ENCODE results near the gene DOCK8. TPM values are rescaled to one million over a fixed set of nuclear protein-coding genes. Genes with fewer than 3 reads are reported as not detected.

DOCK8 gene
- total RNA-seq, 1 experiment from 2014 or later = 0.37 TPM

- no TSS peak for BruUV-seq (replicated peaks)
Measured at GRCh38 chr9:389159-389558, 174.5 kb downstream of the DOCK8 start.

More at GRCh38 chr9:389159-389558, 174.5 kb downstream of the DOCK8 start:
- DNase-seq (ENCODE audit: low read depth, low spot score) (no peak), ATAC-seq (no peak)
- H4K20me1 ChIP-seq (ENCODE audit: insufficient read depth) = no peaks in the 10 kb centered on the region
- POLR2A ChIA-PET = no interaction called here
- no peaks in the 10 kb centered on the region for H3K9me2 ChIP-seq (ENCODE audit: insufficient read depth)
- TF ChIP-seq ATF3 (IDR thresholded peaks at IDR 0.05) = no peak
- no peak for TF ChIP-seq SRF (IDR thresholded peaks at IDR 0.05; ENCODE audit: low read depth)
- TF ChIP-seq ELF1 (IDR thresholded peaks at IDR 0.05; ENCODE audit: borderline replicate concordance, low read depth) = no peak
- no peak for TF ChIP-seq EZH2 (IDR thresholded peaks at IDR 0.05)
- TF ChIP-seq SP1 (IDR thresholded peaks at IDR 0.05; ENCODE audit: low read depth) = no peak
- no peak for TF ChIP-seq ZNF274 (IDR thresholded peaks at IDR 0.05; ENCODE audit: low read depth, low read length)
- no peak for TF ChIP-seq FOSL1 (IDR thresholded peaks at IDR 0.05; ENCODE audit: low read depth)
- TF ChIP-seq YY1 (IDR thresholded peaks at IDR 0.05; ENCODE audit: extremely low read depth, insufficient replicate concordance, low read depth, low read length) = no peak
- TF ChIP-seq CEBPB (IDR thresholded peaks at IDR 0.05; ENCODE audit: low read depth) = no peak
- no peak for TF ChIP-seq ZFX (IDR thresholded peaks at IDR 0.05)
- no peak for TF ChIP-seq CTCF (IDR thresholded peaks at IDR 0.05 in 2 of 3, conservative IDR thresholded peaks at IDR 0.05 in 1 of 3; ENCODE audit: borderline replicate concordance in 1 of 3, insufficient read depth in 1 of 3, low read depth in 2 of 3, low read length in 2 of 3)
- no peak for TF ChIP-seq CBX3 (IDR thresholded peaks at IDR 0.05; ENCODE audit: low read depth)
- TF ChIP-seq TCF7L2 (IDR thresholded peaks at IDR 0.05; ENCODE audit: borderline replicate concordance, extremely low read depth, insufficient read depth, insufficient read length) = no peak
- no peak for TF ChIP-seq RAD21 (IDR thresholded peaks at IDR 0.05; ENCODE audit: low read depth)
- H2AFZ ChIP-seq (ENCODE audit: low read depth, low read length, poor library complexity, severe bottlenecking) = no peak overlapping the region
- H3K4me3 ChIP-seq (replicated peaks in 1 of 2; ENCODE audit: low read depth in 1 of 2, low read length in 2 of 2) = no peak overlapping the region
- no peak overlapping the region for H3K27ac ChIP-seq (ENCODE audit: low read depth, low read length)
- CTCF ChIA-PET = interaction anchor here (1.4 kb wide), 1 partner anchor 368 kb away, joined by 3 read pairs; no protein-coding TSS in a partner anchor
- no peaks in the 10 kb centered on the region for H3K9me3 ChIP-seq (ENCODE audit: control insufficient read depth in 1 of 2, insufficient read depth in 1 of 2, low read depth in 1 of 2, low read length in 2 of 2)
- H3K4me2 ChIP-seq (ENCODE audit: low read length) = no peak overlapping the region
- RAD21 ChIA-PET (ENCODE audit: low non-redundant PET in 1 of 2, low total read pairs in 2 of 2, uncharacterized antibody in 2 of 2, unreplicated experiment in 2 of 2) = no interaction called here
- no peaks in the 10 kb centered on the region for H3K79me2 ChIP-seq (ENCODE audit: insufficient read depth, low read length)
- H3K27me3 ChIP-seq (ENCODE audit: insufficient read depth, low read length) = no peaks in the 10 kb centered on the region
- H3K36me3 ChIP-seq (ENCODE audit: control insufficient read depth in 1 of 2, insufficient read depth in 2 of 2, low read length in 2 of 2) = no peaks in the 10 kb centered on the region
- H3K4me1 ChIP-seq (ENCODE audit: control insufficient read depth in 1 of 2, insufficient read depth in 2 of 2, low read length in 2 of 2) = no peaks in the 10 kb centered on the region
- H3K9ac ChIP-seq (ENCODE audit: low read length) = no peak overlapping the region
- intact Hi-C loops (cut with micrococcal nuclease) = loop anchor here (5.0 kb wide), 2 partner anchors 223 to 618 kb away; no protein-coding TSS in a partner anchor

Measured in HCT116 (cell line).